Neural cell (in vitro differentiated cells): ENCODE results near the gene EPB41L5. TPM values are rescaled to one million over a fixed set of nuclear protein-coding genes. Genes with fewer than 3 reads are reported as not detected.

ENCODE experiments used
- H2AFZ ChIP-seq: fragments of 200-600, 300-800 bp; sonication (generic), shearing (Covaris generic); 2 replicates; pipeline ENCODE4 v1.6.0; 2014; ENCODE audit warnings: low read depth, mild to moderate bottlenecking, antibody characterized with exemption, low read length, moderate library complexity
- H3F3A ChIP-seq: fragments of 200-600 bp; shearing (Covaris generic); 2 replicates; pipeline ENCODE4 v1.6.1; 2016; ENCODE audit warnings: mild to moderate bottlenecking, moderate library complexity, mixed read lengths, antibody characterized with exemption, low read length; ENCODE audit not compliant: insufficient read depth, poor library complexity, severe bottlenecking
- H3K27ac ChIP-seq: fragments of 200-600, 300-800 bp; sonication (generic), shearing (Covaris generic); 2 replicates; pipeline ENCODE4 v1.5.1; 2014; ENCODE audit warnings: mild to moderate bottlenecking, low read length, moderate library complexity
- H3K27me3 ChIP-seq: fragments of 300-800, 200-600 bp; sonication (generic), shearing (Covaris generic); 2 replicates; pipeline ENCODE4 v1.6.0; 2014; ENCODE audit warnings: mild to moderate bottlenecking, low read depth, low read length, moderate library complexity; ENCODE audit not compliant: insufficient read depth
- H3K36me3 ChIP-seq: fragments of 300-800, 200-600 bp; sonication (generic), shearing (Covaris generic); 2 replicates; pipeline ENCODE4 v1.5.1; 2014; ENCODE audit warnings: mild to moderate bottlenecking, antibody characterized with exemption, low read length, moderate library complexity; ENCODE audit not compliant: insufficient read depth
- H3K4me2 ChIP-seq: fragments of 300-800, 200-600 bp; sonication (generic), shearing (Covaris generic); 2 replicates; pipeline ENCODE4 v1.6.0; 2014; ENCODE audit warnings: mild to moderate bottlenecking, low read length
- H3K4me3 ChIP-seq: fragments of 300-800, 200-600 bp; sonication (generic), shearing (Covaris generic); 2 replicates; pipeline ENCODE4 v1.5.1; 2014; ENCODE audit warnings: mild to moderate bottlenecking, low read length, moderate library complexity
- H3K79me2 ChIP-seq: fragments of 200-600 bp; shearing (Covaris generic); replicated peaks from 2 replicates; pipeline ENCODE4 v1.6.0; 2014; ENCODE audit warnings: mild to moderate bottlenecking, low read length, moderate library complexity; ENCODE audit not compliant: insufficient read depth
- H3K9ac ChIP-seq: fragments of 300-800, 200-600 bp; sonication (generic), shearing (Covaris generic); 2 replicates; pipeline ENCODE4 v1.6.1; 2016; ENCODE audit warnings: mild to moderate bottlenecking, low read length, mixed read lengths
- H3K9me2 ChIP-seq: fragments of 200-600 bp; shearing (Covaris generic); 2 replicates; pipeline ENCODE4 v1.6.1; 2016; ENCODE audit warnings: mild to moderate bottlenecking, low read length, mixed read lengths; ENCODE audit not compliant: insufficient read depth
- H3K9me3 ChIP-seq: fragments of 200-600, 300-800 bp; sonication (generic), shearing (Covaris generic); 2 replicates; pipeline ENCODE4 v1.6.1; 2016; ENCODE audit warnings: mild to moderate bottlenecking, mixed run types, low read length, moderate library complexity, mixed read lengths
- H4K20me1 ChIP-seq: fragments of 200-600 bp; shearing (Covaris generic); 2 replicates; pipeline ENCODE4 v1.6.1; 2016; ENCODE audit warnings: mild to moderate bottlenecking, mixed run types; ENCODE audit not compliant: insufficient read depth
- CTCF ChIP-seq: fragments of 450-650 bp; IDR thresholded peaks from 2 replicates; pipeline ENCODE4 v1.5.1; 2014; ENCODE audit warnings: antibody characterized with exemption, mild to moderate bottlenecking, moderate library complexity; ENCODE audit not compliant: poor library complexity, severe bottlenecking
- EP300 ChIP-seq: fragments of 450-650 bp; conservative IDR thresholded peaks from 2 replicates; pipeline ENCODE4 v1.6.1; 2014; ENCODE audit warnings: antibody characterized with exemption, mild to moderate bottlenecking, moderate library complexity; ENCODE audit not compliant: poor library complexity, severe bottlenecking
- EZH2 ChIP-seq: fragments of 200-600, 300-800 bp; shearing (Covaris generic), sonication (generic); IDR thresholded peaks from 2 replicates; pipeline ENCODE4 v1.6.1; 2014; ENCODE audit warnings: antibody characterized with exemption, low read length, borderline replicate concordance, mild to moderate bottlenecking; ENCODE audit not compliant: insufficient read depth, poor library complexity, severe bottlenecking
- MXI1 ChIP-seq: fragments of 450-650 bp; conservative IDR thresholded peaks from 2 replicates; pipeline ENCODE4 v1.6.1; 2014; ENCODE audit warnings: antibody characterized with exemption, mild to moderate bottlenecking; ENCODE audit not compliant: poor library complexity, severe bottlenecking
- POLR2AphosphoS5 ChIP-seq: IDR thresholded peaks from 2 replicates; pipeline ENCODE4 v1.6.1; 2012
- RAD21 ChIP-seq: fragments of 450-650 bp; conservative IDR thresholded peaks from 2 replicates; pipeline ENCODE4 v1.6.1; 2014; ENCODE audit warnings: antibody characterized with exemption, mild to moderate bottlenecking, moderate library complexity
- REST ChIP-seq: IDR thresholded peaks from 2 replicates; pipeline ENCODE4 v1.6.1; 2012; ENCODE audit warnings: borderline replicate concordance
- SMC3 ChIP-seq: fragments of 450-650 bp; conservative IDR thresholded peaks from 2 replicates; pipeline ENCODE4 v1.6.1; 2014; ENCODE audit warnings: antibody characterized with exemption, mild to moderate bottlenecking, moderate library complexity; ENCODE audit not compliant: poor library complexity
- TAF1 ChIP-seq: IDR thresholded peaks from 2 replicates; pipeline ENCODE4 v1.6.1; 2012; ENCODE audit warnings: low read depth
- polyA plus RNA-seq: library from polyadenylated mRNA; depleted of rRNA; stranded (reverse); fragments of >200 nt; gene quantifications from 2 replicates; pipeline ENCODE4 v1.2.3, GENCODE V29; 2014

The EPB41L5 gene
- polyA plus RNA-seq, 1 donor from 2014 or later, result 32.9 TPM

DNA sequence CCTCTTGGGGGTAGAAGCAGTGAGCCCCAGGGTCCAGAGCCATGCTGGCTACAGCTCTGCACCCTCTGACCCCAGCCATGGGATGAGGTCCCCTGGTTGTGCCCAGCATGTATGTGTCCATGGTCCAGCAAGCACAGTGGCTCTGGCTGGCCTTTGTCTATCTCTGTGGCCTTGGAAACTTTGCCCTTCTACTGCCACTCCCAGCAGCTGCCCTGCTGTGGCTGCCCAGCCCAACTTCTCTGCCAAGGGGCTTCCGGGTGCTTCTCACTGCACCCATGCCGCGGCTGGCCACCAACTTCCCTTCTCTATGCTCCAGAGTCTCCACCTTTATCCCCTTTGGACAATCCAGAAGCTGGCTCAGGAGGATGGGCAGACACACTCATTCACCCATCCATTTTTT is 191.5 kb downstream of the EPB41L5 start:
- Histone ChIP-seq H3K9me2 (no peaks in the 10 kb centered on the region), H3K4me2 (no peak overlapping the region), H3K9ac (no peak overlapping the region), H4K20me1 (no peaks in the 10 kb centered on the region), H3K79me2 (no peaks in the 10 kb centered on the region), H3K27me3 (no peaks in the 10 kb centered on the region), H3K9me3 (no peaks in the 10 kb centered on the region), H3K4me3 (no peak overlapping the region), H2AFZ (no peak overlapping the region), H3K36me3 (no peaks in the 10 kb centered on the region), H3F3A (no peaks in the 10 kb centered on the region), H3K27ac (no peak overlapping the region)
- TF ChIP-seq SMC3 (no peak), EZH2 (no peak), RAD21 (no peak), REST (no peak), TAF1 (no peak)

DNA sequence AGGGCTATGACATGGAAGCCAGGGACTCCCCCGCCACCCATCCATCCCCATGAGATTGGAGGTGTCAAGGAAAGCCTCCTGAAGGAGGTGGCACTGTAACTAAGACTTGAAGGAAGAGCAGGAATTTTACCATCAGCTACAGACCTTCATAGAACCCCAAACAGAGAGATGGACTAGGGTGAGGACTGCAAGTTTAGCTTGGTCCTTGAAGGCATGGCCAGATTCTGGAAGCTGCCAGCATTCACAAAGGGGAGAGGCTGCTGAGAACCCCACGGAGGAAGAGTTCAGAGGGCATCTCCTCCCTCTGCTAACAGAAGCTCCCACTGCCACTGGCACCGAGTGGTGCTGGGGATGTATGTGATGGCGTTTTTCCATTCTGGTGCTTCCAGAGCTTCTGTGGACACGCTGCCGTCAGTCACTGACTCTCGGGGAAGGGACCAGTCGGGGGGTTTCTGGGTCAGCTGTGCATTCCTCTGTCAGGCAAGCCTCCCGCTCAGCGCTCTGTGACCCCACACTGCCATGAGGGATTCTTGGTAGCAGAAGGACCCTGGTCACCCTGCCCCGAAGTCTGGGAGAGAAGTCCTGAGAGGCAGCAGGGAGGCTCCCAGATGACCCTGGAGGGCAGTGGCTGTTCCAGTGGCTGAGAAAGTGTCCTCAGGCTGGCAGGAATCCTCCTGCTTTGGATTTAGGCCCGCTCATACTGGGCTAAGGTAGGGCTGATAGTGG is 192.2 kb downstream of the EPB41L5 start:
- Histone ChIP-seq H3K4me2 (no peak overlapping the region), H3K9ac (no peak overlapping the region), H3K9me3 (no peaks in the 10 kb centered on the region), H3K27me3 (no peaks in the 10 kb centered on the region), H3K27ac (no peak overlapping the region), H4K20me1 (no peaks in the 10 kb centered on the region), H2AFZ (no peak overlapping the region), H3K4me3 (no peak overlapping the region), H3K79me2 (no peaks in the 10 kb centered on the region), H3F3A (no peaks in the 10 kb centered on the region), H3K9me2 (no peaks in the 10 kb centered on the region), H3K36me3 (no peaks in the 10 kb centered on the region)
- TF ChIP-seq EZH2, result no peak

- no peaks in the 10 kb centered on the region for H4K20me1 ChIP-seq
- no peak overlapping the region for H3K9ac ChIP-seq
- no peaks in the 10 kb centered on the region for H3F3A ChIP-seq
- no peaks in the 10 kb centered on the region for H3K79me2 ChIP-seq
- no peak overlapping the region for H2AFZ ChIP-seq
- H3K36me3 ChIP-seq, result no peaks in the 10 kb centered on the region
- H3K4me2 ChIP-seq, result no peak overlapping the region
- no peaks in the 10 kb centered on the region for H3K27me3 ChIP-seq
- no peaks in the 10 kb centered on the region for H3K9me2 ChIP-seq
- no peak overlapping the region for H3K27ac ChIP-seq
- TF ChIP-seq TAF1 (no peak), POLR2AphosphoS5 (no peak), SMC3 (no peak), RAD21 (no peak), REST (no peak), MXI1 (no peak), EP300 (no peak), EZH2 (no peak), CTCF (no peak)
- H3K9me3 ChIP-seq, result no peaks in the 10 kb centered on the region
- H3K4me3 ChIP-seq, result no peak overlapping the region
These were observed 193.2 kb downstream of the EPB41L5 start for GRCh38 chr2:120206022-120206581.
